ENCODE measurements around the gene SLC18A2. TPM values are rescaled to one million over a fixed set of nuclear protein-coding genes. Genes with fewer than 3 reads are reported as not detected.
"Not testable (repeated sequence)": the region's sequence is repeated elsewhere in the genome, so short reads cannot be mapped to it uniquely, and the experiment has no call there.

The SLC18A2 gene
- total RNA-seq, 1 experiment from 2014 or later: not detected

GRCh38 chr10:117262903-117263293 lies 22.0 kb downstream of the SLC18A2 start:
- no peak for DNase-seq (ENCODE audit: low spot score)

- no peak for DNase-seq (ENCODE audit: low spot score)
These were observed 23.9 kb downstream of the SLC18A2 start for GRCh38 chr10:117264782-117265181.

- DNase-seq (ENCODE audit: low spot score): no peak
These were observed 25.5 kb downstream of the SLC18A2 start for GRCh38 chr10:117266400-117266799.

- no peak for DNase-seq (ENCODE audit: low spot score)
These were observed 25.9 kb downstream of the SLC18A2 start for GRCh38 chr10:117266812-117267211.

GRCh38 chr10:117268258-117268657 lies 27.3 kb downstream of the SLC18A2 start:
- DNase-seq (ENCODE audit: low spot score): no peak

GRCh38 chr10:117268907-117269306 lies 28.0 kb downstream of the SLC18A2 start:
- no peak for DNase-seq (ENCODE audit: low spot score)

- no peak for DNase-seq (ENCODE audit: low spot score)
These were observed 30.5 kb downstream of the SLC18A2 start for GRCh38 chr10:117271427-117271826.

GRCh38 chr10:117272195-117273076 lies 31.5 kb downstream of the SLC18A2 start:
- DNase-seq (ENCODE audit: low spot score): no peak

GRCh38 chr10:117273980-117274379 lies 33.1 kb downstream of the SLC18A2 start:
- no peak for DNase-seq (ENCODE audit: low spot score)

GRCh38 chr10:117274509-117274908 lies 33.6 kb downstream of the SLC18A2 start:
- no peak for DNase-seq (ENCODE audit: low spot score)

- no peak for DNase-seq (ENCODE audit: low spot score)
These were observed 34.2 kb downstream of the SLC18A2 start for GRCh38 chr10:117275121-117275520.

GRCh38 chr10:117277675-117278074 lies 36.8 kb downstream of the SLC18A2 start:
- no peak for DNase-seq (ENCODE audit: low spot score)

- no peak for DNase-seq (ENCODE audit: low spot score)
These were observed 44.0 kb downstream of the SLC18A2 start for GRCh38 chr10:117284716-117285494.

GRCh38 chr10:117290872-117291271 lies 50.0 kb downstream of the SLC18A2 start:
- DNase-seq (ENCODE audit: low spot score): not testable (repeated sequence)

- no peak for DNase-seq (ENCODE audit: low spot score)
These were observed 53.2 kb downstream of the SLC18A2 start for GRCh38 chr10:117294039-117294645.

GRCh38 chr10:117294735-117295134 lies 53.8 kb downstream of the SLC18A2 start:
- no peak for DNase-seq (ENCODE audit: low spot score)

GRCh38 chr10:117298219-117298618 lies 57.3 kb downstream of the SLC18A2 start:
- DNase-seq (ENCODE audit: low spot score): no peak

- no peak for DNase-seq (ENCODE audit: low spot score)
These were observed 58.5 kb downstream of the SLC18A2 start for GRCh38 chr10:117299435-117299834.

GRCh38 chr10:117300671-117301070 lies 59.8 kb downstream of the SLC18A2 start:
- no peak for DNase-seq (ENCODE audit: low spot score)

GRCh38 chr10:117303451-117303850 lies 62.5 kb downstream of the SLC18A2 start:
- not testable (repeated sequence) for DNase-seq (ENCODE audit: low spot score)

GRCh38 chr10:117306674-117307073 lies 65.8 kb downstream of the SLC18A2 start:
- no peak for DNase-seq (ENCODE audit: low spot score)

- no peak for DNase-seq (ENCODE audit: low spot score)
These were observed 70.3 kb downstream of the SLC18A2 start for GRCh38 chr10:117311261-117311660.
